ENCODE data around the gene TREM2. TPM values are rescaled to one million over a fixed set of nuclear protein-coding genes. Genes with fewer than 3 reads are reported as not detected.

TREM2 gene
- polyA plus RNA-seq, 1 donor from 2014 or later: not detected

GRCh38 chr6:41160933-41161332 is 2.0 kb downstream of the TREM2 start:
- Histone ChIP-seq H2AFZ (ENCODE audit: low read depth, low read length) (no peak overlapping the region), H4K20me1 (ENCODE audit: insufficient read depth) (no peaks in the 10 kb centered on the region), H3K9me3 (ENCODE audit: low read length) (no peaks in the 10 kb centered on the region), H3K27ac (ENCODE audit: low read length) (no peak overlapping the region), H3K9me2 (ENCODE audit: insufficient read depth, low read length) (no peaks in the 10 kb centered on the region), H3F3A (ENCODE audit: insufficient read depth, low read length, poor library complexity, severe bottlenecking) (no peaks in the 10 kb centered on the region), H3K27me3 (ENCODE audit: insufficient read depth, low read depth, low read length) (no peaks in the 10 kb centered on the region), H3K9ac (ENCODE audit: low read length) (no peak overlapping the region), H3K4me3 (ENCODE audit: low read length) (no peak overlapping the region), H3K4me2 (ENCODE audit: low read length) (no peak overlapping the region), H3K79me2 (replicated peaks; ENCODE audit: insufficient read depth, low read length) (no peaks in the 10 kb centered on the region), H3K36me3 (ENCODE audit: insufficient read depth, low read length) (no peaks in the 10 kb centered on the region)
- TF ChIP-seq MXI1 (conservative IDR thresholded peaks at IDR 0.05; ENCODE audit: poor library complexity, severe bottlenecking): no peak
- TF ChIP-seq EZH2 (IDR thresholded peaks at IDR 0.05; ENCODE audit: borderline replicate concordance, insufficient read depth, low read length, poor library complexity, severe bottlenecking): no peak
- no peak for TF ChIP-seq RAD21 (conservative IDR thresholded peaks at IDR 0.05)
- TF ChIP-seq CTCF (IDR thresholded peaks at IDR 0.05; ENCODE audit: poor library complexity, severe bottlenecking): no peak
- TF ChIP-seq SMC3 (conservative IDR thresholded peaks at IDR 0.05; ENCODE audit: poor library complexity): no peak
- TF ChIP-seq REST (IDR thresholded peaks at IDR 0.05; ENCODE audit: borderline replicate concordance): no peak
- no peak for TF ChIP-seq EP300 (conservative IDR thresholded peaks at IDR 0.05; ENCODE audit: poor library complexity, severe bottlenecking)
- TF ChIP-seq POLR2AphosphoS5 (IDR thresholded peaks at IDR 0.05): no peak

- Histone ChIP-seq H3F3A (ENCODE audit: insufficient read depth, low read length, poor library complexity, severe bottlenecking) (no peaks in the 10 kb centered on the region), H3K79me2 (replicated peaks; ENCODE audit: insufficient read depth, low read length) (no peaks in the 10 kb centered on the region), H3K36me3 (ENCODE audit: insufficient read depth, low read length) (no peaks in the 10 kb centered on the region), H3K4me2 (ENCODE audit: low read length) (no peak overlapping the region), H3K9ac (ENCODE audit: low read length) (no peak overlapping the region), H3K9me2 (ENCODE audit: insufficient read depth, low read length) (no peaks in the 10 kb centered on the region), H2AFZ (ENCODE audit: low read depth, low read length) (no peak overlapping the region), H3K4me3 (ENCODE audit: low read length) (no peak overlapping the region), H3K27me3 (ENCODE audit: insufficient read depth, low read depth, low read length) (no peaks in the 10 kb centered on the region), H3K27ac (ENCODE audit: low read length) (no peak overlapping the region), H4K20me1 (ENCODE audit: insufficient read depth) (no peaks in the 10 kb centered on the region), H3K9me3 (ENCODE audit: low read length) (no peaks in the 10 kb centered on the region)
- TF ChIP-seq CTCF (IDR thresholded peaks at IDR 0.05; ENCODE audit: poor library complexity, severe bottlenecking) (no peak), EP300 (conservative IDR thresholded peaks at IDR 0.05; ENCODE audit: poor library complexity, severe bottlenecking) (no peak), POLR2AphosphoS5 (IDR thresholded peaks at IDR 0.05) (no peak), TAF1 (IDR thresholded peaks at IDR 0.05; ENCODE audit: low read depth) (no peak), RAD21 (conservative IDR thresholded peaks at IDR 0.05) (no peak), REST (IDR thresholded peaks at IDR 0.05; ENCODE audit: borderline replicate concordance) (no peak), EZH2 (IDR thresholded peaks at IDR 0.05; ENCODE audit: borderline replicate concordance, insufficient read depth, low read length, poor library complexity, severe bottlenecking) (no peak), MXI1 (conservative IDR thresholded peaks at IDR 0.05; ENCODE audit: poor library complexity, severe bottlenecking) (no peak)
Observed at GRCh38 chr6:41159415-41160082, 3.4 kb downstream of the TREM2 start.
